T-helper 1 cell treated with Interleukin-12 subunit alpha and Interleukin-12 subunit beta and Interleukin-4 antibody, amounts not matched to agents 30 ng/mL and 1 ng/mL, for 36 hours (primary cell): ENCODE data around the gene SCAANT1. TPM values are rescaled to one million over a fixed set of nuclear protein-coding genes. Genes with fewer than 3 reads are reported as not detected.

ENCODE experiments used
- intact Hi-C: fragments of 100-400 bp; cut with micrococcal nuclease; formaldehyde crosslinking; loops from one replicate; pipeline ENCODE4 v1.15.1; 2024
- total RNA-seq: library from RNA; stranded (reverse); gene quantifications from 2 replicates; pipeline ENCODE4 v1.2.3, GENCODE V29; 2022

The SCAANT1 gene
- total RNA-seq, 1 donor from 2014 or later = not detected

DNA sequence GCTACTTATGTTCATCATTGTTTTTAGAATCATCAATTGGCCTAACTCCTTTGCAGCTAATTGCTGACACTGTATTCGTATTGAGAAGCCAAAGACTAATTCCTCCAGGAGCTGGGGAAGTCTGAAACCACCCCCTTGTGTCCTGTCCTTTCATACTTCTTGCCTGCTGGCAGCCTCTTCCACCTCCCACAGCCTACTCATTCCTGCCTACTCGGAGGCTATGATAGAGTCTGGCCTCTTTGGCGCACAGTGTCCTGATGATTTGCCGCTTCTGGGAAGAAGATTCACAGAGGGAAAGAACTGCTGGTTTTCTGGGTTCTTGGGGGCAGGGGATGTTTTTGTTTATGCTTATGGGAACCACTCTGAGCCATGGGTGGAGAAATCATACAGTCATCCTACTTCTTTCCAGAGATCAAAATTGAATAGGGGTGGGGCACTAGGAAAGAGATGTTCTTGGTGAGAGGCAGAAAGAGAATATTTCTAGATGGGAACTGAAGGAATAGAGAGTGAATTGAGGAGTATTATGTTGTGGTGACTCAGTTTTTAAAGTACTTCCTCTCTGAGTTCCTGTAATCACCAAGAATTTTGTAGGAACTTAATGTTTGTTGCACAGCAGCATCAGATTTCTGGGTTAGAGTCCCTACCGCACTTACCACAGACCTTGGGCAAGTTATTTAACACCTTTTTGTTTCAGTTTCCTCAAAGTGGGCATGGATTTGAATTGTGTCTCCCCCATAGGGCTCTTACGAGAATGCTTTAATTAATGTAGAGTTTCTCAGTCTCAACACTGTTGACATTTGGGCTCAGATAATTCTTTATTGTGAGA is 22.1 kb upstream of the SCAANT1 start:
- intact Hi-C loops = loop anchor here (1.0 kb wide), 1 partner anchor 9 kb away; no protein-coding TSS in a partner anchor

DNA sequence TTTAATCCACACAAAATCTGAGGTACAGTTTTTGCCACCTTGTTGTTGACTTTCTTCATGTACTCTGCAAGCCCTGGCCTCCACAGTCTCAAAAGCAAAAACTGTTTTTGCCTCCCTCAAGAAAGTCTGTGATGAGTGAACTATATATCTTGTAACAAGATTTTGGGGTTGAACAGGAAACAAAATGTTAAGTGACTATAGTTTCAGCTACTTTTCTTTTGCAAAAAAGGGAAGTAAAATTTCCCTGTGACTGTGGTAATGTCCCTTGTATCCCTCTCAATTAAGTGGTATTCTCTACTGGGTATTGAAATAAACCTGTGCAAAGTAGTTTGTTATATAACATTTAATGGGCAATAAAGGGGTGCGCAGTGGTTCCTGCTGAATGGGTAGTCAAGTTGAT is 21.3 kb upstream of the SCAANT1 start:
- intact Hi-C loops = loop anchor here (2.0 kb wide), 1 partner anchor 23 kb away; no protein-coding TSS in a partner anchor

DNA sequence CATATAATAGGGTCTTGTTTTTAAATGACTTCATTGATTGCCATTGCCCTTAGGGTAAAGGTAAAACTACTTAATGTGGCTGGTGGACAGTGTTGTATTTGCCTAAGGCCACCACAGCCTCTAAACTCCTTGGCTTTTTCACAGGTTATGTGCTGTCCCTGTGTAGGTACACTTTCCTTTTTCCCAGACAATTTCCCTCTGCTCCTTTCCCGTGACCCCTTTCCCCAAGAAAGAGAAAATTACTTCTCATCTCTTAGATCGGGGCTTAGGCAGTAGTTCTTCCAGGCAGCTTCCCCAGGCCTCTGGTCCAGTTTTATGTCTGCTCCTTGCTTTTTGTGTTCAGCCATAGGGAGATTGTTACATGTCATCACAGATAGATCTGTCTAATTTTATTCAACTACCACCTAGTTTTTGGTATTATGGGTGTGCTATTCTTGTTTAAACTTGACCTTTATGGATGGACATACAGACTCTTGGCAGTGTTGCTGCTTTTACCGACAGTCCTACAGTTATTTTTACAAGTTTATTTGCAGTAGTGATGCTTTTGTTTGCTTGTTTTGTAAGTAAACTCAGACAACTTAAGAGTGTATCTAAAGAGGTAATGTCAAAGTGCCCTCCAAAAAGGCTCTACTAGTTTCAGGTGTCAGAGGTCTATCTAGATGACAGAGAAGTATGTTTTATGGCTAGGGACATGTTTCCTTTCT is 20.5 kb upstream of the SCAANT1 start:
- intact Hi-C loops = loop anchor here (2.0 kb wide), 1 partner anchor 22 kb away; no protein-coding TSS in a partner anchor

DNA sequence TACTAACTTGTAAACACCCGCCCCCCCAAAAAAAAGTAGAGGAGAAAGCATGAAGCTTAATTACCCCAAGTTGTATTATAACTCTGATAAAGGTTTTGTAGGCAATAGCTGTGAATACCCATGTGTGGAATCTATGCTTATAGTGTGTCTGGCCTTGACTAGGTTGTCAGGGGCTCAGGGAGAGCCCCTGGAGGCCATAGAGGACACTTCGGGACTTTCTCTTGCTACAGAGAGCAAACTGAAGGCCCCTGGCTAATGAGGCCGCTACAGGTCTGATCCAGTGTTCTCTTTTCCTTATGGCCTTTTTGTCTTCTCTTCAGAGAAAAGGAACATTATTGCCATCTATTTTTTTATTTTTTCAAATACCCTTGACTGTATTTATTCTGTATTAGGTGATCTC is 19.1 kb upstream of the SCAANT1 start:
- intact Hi-C loops = no loop called here

DNA sequence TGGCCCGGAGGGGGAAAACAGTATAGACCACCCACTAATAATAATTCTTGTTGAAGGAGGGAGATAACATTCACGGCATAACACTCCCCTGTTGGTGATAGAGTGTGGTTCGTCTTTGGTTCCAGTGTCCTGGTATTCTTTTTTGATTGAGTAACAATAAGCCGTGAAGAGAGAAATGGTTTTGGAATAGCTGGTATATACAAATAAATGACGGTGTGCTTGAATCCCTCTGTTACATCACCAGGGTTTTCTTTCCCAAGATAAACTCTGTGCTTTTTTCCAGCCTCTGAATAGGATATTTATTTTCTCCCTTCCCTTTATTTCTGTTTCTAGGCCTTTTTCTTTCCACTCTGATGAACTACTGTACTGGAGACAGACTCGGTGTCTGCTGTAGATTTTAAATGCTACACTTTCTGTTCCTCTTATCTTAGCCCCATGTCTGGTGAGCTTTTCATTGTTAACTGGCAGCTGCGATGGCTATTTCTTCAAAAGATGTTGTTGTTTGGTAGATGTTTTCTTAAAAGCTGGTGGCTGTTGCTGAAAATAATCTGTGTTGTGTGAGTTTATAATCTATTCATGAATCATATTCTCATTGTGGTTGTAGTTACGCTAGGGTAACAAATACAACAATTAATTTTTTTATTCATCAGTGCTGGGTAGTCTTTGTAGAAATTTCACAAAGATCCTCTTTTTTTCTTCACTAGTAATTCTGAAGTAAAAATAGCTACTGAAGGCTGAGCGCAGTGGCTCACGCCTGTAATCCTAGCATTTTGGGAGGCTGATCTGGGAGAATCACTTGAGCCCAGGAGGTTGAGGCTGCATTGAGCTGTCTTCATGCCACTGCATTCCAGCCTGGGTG is 15.5 kb upstream of the SCAANT1 start:
- intact Hi-C loops = loop anchor here (1.0 kb wide), 1 partner anchor 8 kb away; no protein-coding TSS in a partner anchor

DNA sequence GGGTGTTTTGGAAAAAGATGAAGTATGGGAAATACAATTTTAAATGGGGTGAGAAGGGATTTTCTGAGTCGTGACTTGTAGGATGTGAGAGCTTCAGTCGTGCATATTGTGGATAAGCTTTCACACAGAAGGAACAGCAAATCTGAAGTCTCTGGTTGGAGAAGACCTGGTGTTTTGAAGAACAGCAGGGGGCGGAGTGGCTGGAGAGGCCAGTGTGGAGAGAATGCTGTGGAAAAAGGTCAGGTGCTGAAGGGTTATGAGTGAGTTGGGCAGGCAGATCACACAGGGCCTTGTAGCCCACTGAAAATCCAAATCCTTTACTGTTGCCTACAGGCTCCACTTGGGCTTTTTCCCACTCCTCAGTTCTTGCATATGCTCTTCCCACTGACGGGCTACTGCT is 14.1 kb upstream of the SCAANT1 start:
- intact Hi-C loops = no loop called here

DNA sequence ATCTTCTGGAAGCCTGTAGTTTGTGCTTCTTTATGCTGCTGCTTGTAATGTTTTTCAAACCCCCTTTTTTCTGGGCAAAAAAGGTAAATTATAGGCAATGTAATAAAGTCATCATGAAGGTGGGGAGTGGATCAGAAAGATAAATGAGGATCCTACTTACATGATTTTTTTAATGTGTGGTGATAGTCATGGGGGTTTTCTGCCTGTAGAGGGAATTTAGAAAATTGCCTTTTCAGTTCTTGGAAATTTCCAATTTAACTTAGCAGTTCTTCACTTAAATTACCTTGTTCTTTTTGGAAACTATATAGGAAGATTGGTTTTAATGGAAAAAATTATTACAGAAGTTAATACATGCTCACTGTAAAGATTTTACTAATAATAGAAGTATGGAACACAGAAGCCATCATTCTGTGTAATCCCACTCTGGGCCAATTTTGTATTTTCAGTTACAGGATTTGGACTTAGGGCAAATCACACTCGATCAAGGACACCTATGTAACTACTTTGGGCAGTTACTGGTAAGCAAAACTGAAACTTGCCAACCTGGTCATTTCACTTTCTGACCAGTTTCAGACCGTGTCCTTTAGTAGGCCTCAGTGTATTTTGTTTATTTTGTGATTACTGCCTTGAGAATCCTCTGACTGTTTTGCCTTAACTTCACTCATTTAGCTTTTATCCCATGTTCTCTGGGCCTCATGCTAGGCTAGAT is 10.5 kb upstream of the SCAANT1 start:
- intact Hi-C loops = no loop called here

DNA sequence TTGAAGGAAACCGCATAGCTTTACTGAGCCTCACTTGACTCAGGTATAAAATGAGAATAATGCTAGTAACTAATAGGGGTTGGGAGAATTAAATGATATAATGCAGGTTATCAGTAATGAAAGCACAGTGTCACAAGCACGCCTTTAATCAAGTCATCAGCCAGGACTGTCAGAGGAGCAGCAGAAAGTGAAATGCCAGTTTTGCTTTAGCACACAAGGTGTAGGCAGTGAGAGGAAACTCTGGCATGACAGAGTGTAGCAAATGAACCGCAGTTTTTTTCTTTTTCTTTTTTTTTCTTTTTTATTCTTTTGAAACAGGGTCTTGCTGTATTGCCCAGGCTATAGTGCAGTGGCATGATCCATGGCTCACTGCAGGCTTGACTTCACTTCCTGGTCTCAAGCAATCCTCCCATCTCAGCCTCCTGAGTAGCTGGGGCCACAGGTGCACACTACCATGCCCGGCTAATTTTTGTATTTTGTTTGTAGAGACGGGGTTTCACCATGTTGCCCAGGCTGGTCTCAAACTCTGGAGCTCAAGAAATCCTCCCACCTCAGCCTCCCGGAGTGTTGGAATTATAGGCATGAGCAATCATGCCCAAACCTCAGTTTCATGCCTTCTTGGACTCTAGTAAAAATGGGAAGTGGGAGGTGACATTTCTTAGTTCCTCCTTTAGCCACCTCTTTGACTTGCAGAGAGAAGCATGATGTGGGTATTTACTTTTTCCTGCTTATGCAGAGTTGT is 9.7 kb upstream of the SCAANT1 start:
- intact Hi-C loops = no loop called here

DNA sequence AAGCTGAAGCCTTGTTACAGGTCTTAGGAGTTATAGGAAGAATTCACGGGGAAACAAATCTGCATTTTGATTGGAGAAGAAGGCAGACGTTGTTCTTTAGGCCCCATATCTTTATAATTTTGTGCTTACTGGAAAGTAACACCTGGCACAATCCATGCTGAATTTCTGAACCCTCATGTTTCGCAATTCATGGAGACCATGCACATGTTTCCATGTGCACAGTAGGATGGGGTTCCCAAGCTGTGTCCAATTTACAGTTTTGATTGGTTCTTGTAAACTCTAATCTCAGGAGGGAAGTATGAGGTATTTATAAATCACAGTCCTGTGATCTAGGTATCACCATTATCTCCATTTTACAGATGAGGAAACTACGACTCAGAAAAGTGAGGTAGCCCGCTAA is 7.8 kb upstream of the SCAANT1 start:
- intact Hi-C loops = no loop called here

DNA sequence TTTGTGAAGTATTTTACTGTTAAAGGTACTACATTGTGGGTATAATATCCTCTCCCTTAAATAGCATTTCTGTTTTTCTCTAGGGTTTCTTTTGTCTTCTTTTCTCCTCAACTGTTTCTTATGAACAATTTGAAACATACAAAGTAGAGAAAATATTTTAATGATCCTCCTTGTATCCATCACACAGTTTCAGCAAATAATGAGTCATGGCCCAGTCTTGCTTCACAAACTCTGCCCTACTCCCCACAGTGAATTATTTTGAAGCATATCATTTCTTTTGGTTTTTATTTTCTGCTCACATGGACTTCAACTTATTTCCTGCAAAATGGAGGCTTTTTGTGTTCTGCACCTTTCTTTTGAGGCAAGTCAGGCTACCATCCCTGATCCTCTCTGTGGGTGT is 6.1 kb upstream of the SCAANT1 start:
- intact Hi-C loops = no loop called here

DNA sequence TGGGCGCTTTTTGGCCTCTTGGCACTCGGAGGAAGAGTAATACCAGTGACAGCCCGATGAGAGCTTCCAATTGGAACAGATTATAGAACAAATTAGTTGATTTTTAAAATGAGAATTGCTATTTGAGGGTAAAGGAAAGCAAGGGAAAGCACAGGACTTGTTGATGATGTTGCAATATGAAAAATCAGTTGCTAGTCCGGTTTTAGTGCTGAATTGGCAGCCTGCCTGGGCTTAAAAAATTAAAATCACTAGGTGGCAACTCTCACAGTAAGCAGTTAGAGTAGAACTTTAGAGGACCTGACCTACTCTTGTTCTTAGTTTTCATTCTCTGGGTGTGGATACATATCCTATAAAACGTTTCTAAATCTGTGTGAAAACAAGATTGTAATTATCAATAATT is 2.1 kb upstream of the SCAANT1 start:
- intact Hi-C loops = loop anchor here (5.0 kb wide), 1 partner anchor 438 kb away; no protein-coding TSS in a partner anchor

DNA sequence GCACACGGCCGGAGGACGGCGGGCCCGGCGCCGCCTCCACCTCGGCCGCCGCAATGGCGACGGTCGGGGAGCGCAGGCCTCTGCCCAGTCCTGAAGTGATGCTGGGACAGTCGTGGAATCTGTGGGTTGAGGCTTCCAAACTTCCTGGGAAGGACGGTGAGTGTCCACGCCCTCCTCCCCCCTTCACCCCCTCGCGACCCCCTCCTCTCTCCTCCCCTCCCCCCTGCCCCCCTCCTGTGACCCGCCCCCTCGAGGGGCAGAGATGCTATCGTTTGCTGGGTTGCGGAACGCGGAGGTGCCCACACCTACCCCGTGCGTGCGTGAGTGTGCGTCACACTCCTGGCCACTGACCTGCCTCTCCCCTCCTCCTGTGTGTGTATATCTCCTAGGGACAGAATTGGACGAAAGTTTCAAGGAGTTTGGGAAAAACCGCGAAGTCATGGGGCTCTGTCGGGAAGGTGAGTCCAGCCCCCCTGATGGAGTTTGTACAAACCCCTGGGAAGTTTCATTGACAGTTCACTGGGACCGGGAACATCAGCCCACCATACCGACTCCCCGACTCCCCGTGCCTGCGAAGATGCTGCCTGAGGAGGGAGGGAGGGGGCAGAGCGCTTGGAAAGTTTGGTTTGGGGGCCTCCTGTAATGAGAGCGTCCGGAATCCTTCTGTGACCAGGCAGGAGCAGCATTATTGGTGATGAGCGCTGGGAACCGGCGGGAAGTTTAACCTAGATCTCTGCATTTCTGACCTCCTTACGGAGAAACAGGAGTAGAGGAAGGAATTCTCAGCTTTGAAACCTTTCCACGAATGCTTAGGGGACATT is 795 bp upstream of the SCAANT1 start:
- intact Hi-C loops = loop anchor here (1.0 to 5.0 kb wide), 3 partner anchors 38 to 439 kb away; partner anchors contain the start of gene PSMD6

DNA sequence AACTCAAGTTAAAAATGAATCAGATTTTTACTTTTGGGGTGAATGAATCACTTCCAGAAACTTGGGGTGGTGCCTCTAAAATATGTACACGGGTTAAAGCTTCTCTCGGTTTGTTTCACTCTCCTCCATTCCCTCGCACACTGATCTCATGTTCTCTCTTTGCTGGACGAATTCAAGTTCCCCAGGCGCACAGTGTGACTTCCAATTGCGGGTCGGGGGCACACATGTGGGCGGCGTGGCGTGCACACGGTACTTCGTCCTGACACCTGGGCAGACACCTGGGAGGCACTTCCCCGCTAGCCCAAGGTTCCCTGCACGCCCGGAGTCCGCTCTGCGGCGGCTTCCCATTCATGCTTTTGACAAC is 692 bp downstream of the SCAANT1 start:
- intact Hi-C loops = loop anchor here (1.0 to 5.0 kb wide), 7 partner anchors 11 to 441 kb away; no protein-coding TSS in a partner anchor

DNA sequence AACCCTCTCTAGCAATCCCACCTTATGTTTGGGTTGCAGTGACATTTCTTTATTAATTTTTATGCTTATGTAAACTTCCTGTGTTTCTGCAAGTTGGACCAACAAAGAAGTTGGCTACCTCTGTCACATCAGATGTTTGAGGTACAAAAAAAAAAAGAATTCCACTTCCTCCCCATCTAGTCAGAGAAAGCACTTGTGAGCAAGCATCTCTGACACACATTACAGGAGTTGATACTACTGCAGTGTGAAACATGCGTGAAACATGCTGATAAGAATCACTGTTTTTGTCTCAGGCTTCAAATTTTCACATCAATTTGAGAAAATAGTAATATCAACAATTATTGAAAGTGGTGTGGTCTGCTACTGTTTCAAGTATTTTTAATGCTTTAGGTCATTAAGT is 1.3 kb downstream of the SCAANT1 start:
- intact Hi-C loops = loop anchor here (1.0 to 5.0 kb wide), 7 partner anchors 11 to 441 kb away; no protein-coding TSS in a partner anchor

DNA sequence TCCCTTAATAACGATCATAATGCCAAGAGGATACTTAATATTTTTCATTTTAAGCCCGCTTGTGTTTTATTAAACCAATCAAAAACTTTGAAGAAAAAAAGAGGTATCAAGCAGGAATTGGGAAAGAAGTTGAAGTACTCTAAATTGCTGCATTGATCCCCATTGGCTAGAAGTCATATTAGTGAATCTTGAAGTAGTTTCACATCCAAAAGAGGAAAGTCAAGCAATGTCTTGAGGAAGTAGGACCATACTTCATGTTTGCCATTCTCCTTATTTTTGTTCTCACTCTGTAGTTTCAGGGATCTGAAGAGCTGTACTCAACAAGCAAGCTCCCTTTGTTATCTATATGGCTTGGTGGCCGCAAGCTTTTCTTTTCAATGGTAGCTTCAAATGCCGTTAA is 2.2 kb downstream of the SCAANT1 start:
- intact Hi-C loops = loop anchor here (2.0 to 5.0 kb wide), 3 partner anchors 13 to 442 kb away; no protein-coding TSS in a partner anchor

DNA sequence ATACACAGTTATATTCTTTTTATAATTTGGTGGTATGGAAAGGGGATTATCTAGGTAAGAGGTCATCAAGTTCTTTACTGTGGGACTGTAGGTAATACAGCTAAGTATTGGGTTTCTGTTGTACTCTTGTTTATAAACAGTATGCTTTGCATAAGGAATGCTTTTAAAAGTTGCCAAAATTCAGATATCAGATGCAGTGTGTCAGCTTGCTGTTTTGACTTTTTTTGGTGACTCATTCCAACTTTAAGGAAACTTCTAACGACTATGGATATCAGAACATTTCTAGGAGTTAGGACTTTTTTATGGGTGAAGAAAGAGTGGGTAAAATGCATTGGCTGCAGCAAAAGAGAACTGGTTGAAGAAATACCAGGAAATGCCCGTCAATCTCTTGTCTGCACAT is 2.8 kb downstream of the SCAANT1 start:
- intact Hi-C loops = no loop called here

DNA sequence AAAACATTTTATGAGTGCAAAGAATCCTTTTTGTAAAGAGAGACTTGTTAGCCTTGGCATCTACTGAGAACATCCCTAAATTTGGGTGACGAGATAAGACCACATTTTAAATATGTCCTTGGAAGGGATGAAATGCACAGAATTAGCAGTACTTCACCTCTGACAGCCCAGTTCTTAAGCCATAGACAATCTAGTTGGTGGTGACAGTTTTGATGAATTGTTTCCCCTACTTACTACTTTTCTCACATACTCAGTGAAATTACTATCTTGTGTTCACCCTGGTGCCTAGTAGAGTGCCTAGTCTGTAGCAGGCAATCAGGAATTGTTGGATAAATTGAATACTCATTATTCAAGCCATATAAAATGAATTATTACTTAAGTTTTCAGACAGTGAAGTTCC is 3.4 kb downstream of the SCAANT1 start:
- intact Hi-C loops = no loop called here

DNA sequence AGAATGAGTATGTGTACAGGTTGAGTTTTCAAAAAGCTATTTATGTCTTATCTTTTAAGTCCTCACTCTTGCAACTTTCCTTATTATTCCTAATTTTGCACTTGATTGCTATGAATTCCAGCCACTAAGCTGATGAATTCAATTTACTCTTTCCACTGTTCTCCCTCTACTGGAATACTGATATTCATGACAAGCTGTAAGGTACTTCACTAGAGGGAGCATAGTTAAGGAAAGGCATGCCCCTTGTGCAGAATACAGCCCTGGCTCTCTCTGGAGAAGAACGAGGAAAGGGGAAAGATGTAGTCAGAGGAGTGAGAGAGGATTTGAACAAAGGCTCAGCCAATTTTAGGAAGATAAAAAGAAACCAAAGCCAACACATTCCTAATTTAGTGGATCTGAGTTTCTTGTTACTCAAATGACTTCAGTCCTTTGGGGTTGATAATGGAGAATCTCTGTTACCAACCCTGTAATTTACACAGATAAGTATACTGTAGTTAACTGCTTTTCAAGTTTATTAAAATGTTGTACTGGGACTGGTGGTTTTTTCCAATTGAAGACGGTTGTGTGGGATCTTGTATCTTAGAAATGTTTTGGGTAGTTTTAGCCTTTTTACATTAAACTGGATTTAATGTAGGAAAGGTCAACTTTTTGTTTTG is 4.0 kb downstream of the SCAANT1 start:
- intact Hi-C loops = no loop called here
